HCT116 (cell line): ENCODE data around the gene SNPH. TPM values are rescaled to one million over a fixed set of nuclear protein-coding genes. Genes with fewer than 3 reads are reported as not detected.

Experiments used
- ATAC-seq: fragments of 200-7000 bp; cut with Tn5 transposase; 2 replicates; pipeline ENCODE4 v1.9.1; 2020; ENCODE audit warnings: mild to moderate bottlenecking, moderate library complexity
- BruUV-seq: library from RNA; stranded (reverse); fragments of 400-500 nt; replicated peaks from 2 replicates; lab custom pipeline; 2021; lab: Mats Ljungman, UMichigan
- CTCF ChIA-PET: fragments of 300-600 bp; sonication (Branson Sonifier 250); formaldehyde crosslinking; loops from one replicate; lab custom pipeline; 2021; ENCODE audit warnings: antibody characterized with exemption; lab: Charles Lee
- POLR2A ChIA-PET: fragments of 300-600, 350-600 bp; sonication (Branson Sonifier 250); formaldehyde crosslinking; loops from one replicate; lab custom pipeline; 2021; ENCODE audit warnings: antibody characterized with exemption; lab: Charles Lee
- RAD21 ChIA-PET, 2 experiments: fragments of 300-600 bp; sonication (Branson Sonifier 250); formaldehyde crosslinking; loops; one replicate each; lab custom pipeline; 2023; ENCODE audit warnings: low total read pairs in 2 of 2; ENCODE audit not compliant: uncharacterized antibody in 2 of 2, unreplicated experiment in 2 of 2, low non-redundant PET in 1 of 2; lab: Charles Lee
- DNase-seq: peaks from one replicate; pipeline ENCODE4 v3.0.0-alpha.2; 2010; ENCODE audit warnings: low read depth, low spot score
- H2AFZ ChIP-seq: fragments of 200-600 bp; shearing (Covaris generic), sonication (generic); 2 replicates; pipeline ENCODE4 v1.6.1; 2017; ENCODE audit warnings: low read depth, mixed run types, mixed read lengths, antibody characterized with exemption, low read length; ENCODE audit not compliant: poor library complexity, severe bottlenecking
- H3K27ac ChIP-seq: 2 replicates; pipeline ENCODE4 v1.5.1; 2012; ENCODE audit warnings: low read depth, low read length
- H3K27me3 ChIP-seq: fragments of 200-600 bp; sonication (generic); 2 replicates; pipeline ENCODE4 v1.6.1; 2016; ENCODE audit warnings: mixed run types, low read length, mixed read lengths; ENCODE audit not compliant: insufficient read depth
- H3K36me3 ChIP-seq, 2 experiments: fragments of 200-500 bp in 1 of 2; fragments of 200-600 bp in 1 of 2; sonication (Bioruptor generic) in 1 of 2; sonication (generic) in 1 of 2; 2 replicates each; pipeline versions ENCODE4 v1.5.1 to v1.6.1; 2014 to 2016; ENCODE audit warnings: low read length in 2 of 2, inconsistent platforms in 1 of 2, mixed read lengths in 1 of 2, mixed run types in 1 of 2; ENCODE audit not compliant: insufficient read depth in 2 of 2, control insufficient read depth in 1 of 2
- H3K4me1 ChIP-seq, 2 experiments: fragments of 200-600 bp in 1 of 2; sonication (generic) in 1 of 2; 2 replicates each; pipeline versions ENCODE4 v1.5.1 to v1.6.1; 2012 to 2017; ENCODE audit warnings: low read length in 2 of 2, inconsistent platforms in 1 of 2, mild to moderate bottlenecking in 1 of 2, mixed read lengths in 1 of 2, mixed run types in 1 of 2, moderate library complexity in 1 of 2; ENCODE audit not compliant: insufficient read depth in 2 of 2, control insufficient read depth in 1 of 2
- H3K4me2 ChIP-seq: fragments of 200-600 bp; sonication (generic); 2 replicates; pipeline ENCODE4 v1.6.1; 2017; ENCODE audit warnings: mixed run types, low read length, mixed read lengths
- H3K4me3 ChIP-seq, 2 experiments: fragments of 200-600 bp in 1 of 2; sonication (generic) in 1 of 2; replicated peaks in 1 of 2; 2 replicates each; pipeline ENCODE4 v1.5.1; 2011 to 2016; ENCODE audit warnings: low read length in 2 of 2, control low read depth in 1 of 2, low read depth in 1 of 2, mild to moderate bottlenecking in 1 of 2, mixed read lengths in 1 of 2, mixed run types in 1 of 2
- H3K79me2 ChIP-seq: fragments of 200-600 bp; sonication (generic); 2 replicates; pipeline ENCODE4 v1.6.1; 2017; ENCODE audit warnings: mild to moderate bottlenecking, mixed run types, low read length, moderate library complexity, mixed read lengths; ENCODE audit not compliant: insufficient read depth
- H3K9ac ChIP-seq: fragments of 200-600 bp; sonication (generic); 2 replicates; pipeline ENCODE4 v1.6.1; 2016; ENCODE audit warnings: low read length, mixed read lengths
- H3K9me2 ChIP-seq: fragments of 200-600 bp; sonication (generic), shearing (Covaris generic); 2 replicates; pipeline ENCODE4 v1.6.1; 2017; ENCODE audit warnings: mixed run types, mild to moderate bottlenecking, moderate library complexity; ENCODE audit not compliant: insufficient read depth
- H3K9me3 ChIP-seq, 2 experiments: fragments of 200-500 bp in 1 of 2; fragments of 200-600 bp in 1 of 2; sonication (Bioruptor generic) in 1 of 2; sonication (generic) in 1 of 2; 2 replicates each; pipeline ENCODE4 v1.6.1; 2014 to 2017; ENCODE audit warnings: low read length in 2 of 2, mixed read lengths in 2 of 2, inconsistent platforms in 1 of 2, low read depth in 1 of 2, mild to moderate bottlenecking in 1 of 2, mixed run types in 1 of 2, moderate library complexity in 1 of 2; ENCODE audit not compliant: control insufficient read depth in 1 of 2, insufficient read depth in 1 of 2
- H4K20me1 ChIP-seq: fragments of 200-600 bp; sonication (generic), shearing (Covaris generic); 2 replicates; pipeline ENCODE4 v1.6.1; 2017; ENCODE audit warnings: mixed run types, mild to moderate bottlenecking, moderate library complexity; ENCODE audit not compliant: insufficient read depth
- CBX3 ChIP-seq: IDR thresholded peaks from 2 replicates; pipeline ENCODE4 v1.6.1; 2012; ENCODE audit warnings: low read depth
- EGR1 ChIP-seq: IDR thresholded peaks from 2 replicates; pipeline ENCODE4 v1.6.1; 2012; ENCODE audit warnings: low read depth
- EZH2 ChIP-seq: fragments of 200-600 bp; sonication (generic); IDR thresholded peaks from 2 replicates; pipeline ENCODE4 v1.6.1; 2017; ENCODE audit warnings: antibody characterized with exemption, mixed run types
- FOSL1 ChIP-seq: IDR thresholded peaks from 2 replicates; pipeline ENCODE4 v1.6.1; 2012; ENCODE audit warnings: low read depth
- JUND ChIP-seq: IDR thresholded peaks from 2 replicates; pipeline ENCODE4 v1.6.1; 2012
- RAD21 ChIP-seq: IDR thresholded peaks from 2 replicates; pipeline ENCODE4 v1.6.1; 2012; ENCODE audit warnings: low read depth, mild to moderate bottlenecking
- SIN3A ChIP-seq: IDR thresholded peaks from 2 replicates; pipeline ENCODE4 v1.6.1; 2012; ENCODE audit warnings: low read depth
- SP1 ChIP-seq: IDR thresholded peaks from 2 replicates; pipeline ENCODE4 v1.6.1; 2012; ENCODE audit warnings: low read depth
- TCF7L2 ChIP-seq: IDR thresholded peaks from 2 replicates; pipeline ENCODE4 v1.7.0; 2011; ENCODE audit warnings: borderline replicate concordance, inconsistent platforms; ENCODE audit not compliant: insufficient read depth, insufficient read length; ENCODE audit errors: extremely low read depth
- YY1 ChIP-seq: IDR thresholded peaks from 2 replicates; pipeline ENCODE4 v1.6.1; 2011; ENCODE audit warnings: low read length, low read depth, moderate library complexity, mild to moderate bottlenecking; ENCODE audit not compliant: insufficient replicate concordance; ENCODE audit errors: extremely low read depth
- ZFX ChIP-seq: fragments of 450-650 bp; IDR thresholded peaks from 2 replicates; pipeline ENCODE4 v1.6.1; 2017
- ZNF274 ChIP-seq: fragments of 200-500 bp; sonication (Bioruptor generic); IDR thresholded peaks from 2 replicates; pipeline ENCODE4 v1.6.1; 2014; ENCODE audit warnings: mild to moderate bottlenecking, low read depth, low read length, inconsistent platforms
- intact Hi-C: fragments of 100-400 bp; cut with micrococcal nuclease; formaldehyde crosslinking; loops from 2 replicates; pipeline ENCODE4 v1.10.0; 2022
- total RNA-seq: library from RNA; stranded (reverse); gene quantifications from one replicate; pipeline ENCODE4 v1.2.1, GENCODE V29; 2021; ENCODE audit not compliant: unreplicated experiment
- TF ChIP-seq, protein P1 (sequence below): IDR thresholded peaks from 2 replicates; pipeline ENCODE4 v1.6.1; 2012
- TF ChIP-seq, protein P2 (sequence below), 3 experiments: fragments of 200-600 bp in 1 of 3; sonication (generic) in 1 of 3; IDR thresholded peaks in 2 of 3; conservative IDR thresholded peaks in 1 of 3; 2 replicates each; pipeline ENCODE4 v1.5.1; 2012 to 2017; ENCODE audit warnings: low read depth in 2 of 3, low read length in 2 of 3, antibody characterized with exemption in 1 of 3, borderline replicate concordance in 1 of 3, control low read depth in 1 of 3, mild to moderate bottlenecking in 1 of 3, mixed read lengths in 1 of 3, mixed run types in 1 of 3, moderate library complexity in 1 of 3; ENCODE audit not compliant: insufficient read depth in 1 of 3
- TF ChIP-seq, protein P3 (sequence below): IDR thresholded peaks from 2 replicates; pipeline ENCODE4 v1.6.1; 2011; ENCODE audit warnings: mild to moderate bottlenecking, low read length, moderate library complexity; ENCODE audit not compliant: insufficient replicate concordance; ENCODE audit errors: extremely low read depth
- TF ChIP-seq, protein P4 (sequence below): IDR thresholded peaks from 2 replicates; pipeline ENCODE4 v1.6.1; 2012
- TF ChIP-seq, protein P5 (sequence below): IDR thresholded peaks from 2 replicates; pipeline ENCODE4 v1.6.1; 2012; ENCODE audit warnings: low read depth

Gene SNPH
- total RNA-seq, 1 experiment from 2014 or later: 3.2 TPM

DNA sequence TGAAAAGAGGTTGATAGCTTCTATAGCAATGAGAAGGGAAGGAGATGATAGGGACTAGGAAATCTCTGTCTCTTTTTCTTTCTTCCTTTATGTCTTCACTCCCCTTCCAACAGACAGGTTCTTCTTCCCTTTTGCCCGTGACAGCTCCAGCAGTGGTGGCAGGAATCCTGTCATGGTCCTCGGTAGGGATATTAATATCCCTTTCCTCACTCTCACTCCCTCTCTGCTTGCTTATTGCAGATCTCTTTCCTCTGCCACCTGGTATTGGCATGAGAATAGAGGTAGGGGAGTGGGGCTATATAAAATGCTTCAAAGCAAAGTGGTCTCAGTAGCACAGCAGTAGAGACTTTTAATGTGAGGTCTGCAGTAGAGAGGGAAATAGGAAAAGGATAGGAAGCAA lies 20.5 kb upstream of the SNPH start:
- H3K36me3 ChIP-seq: no peaks in the 10 kb centered on the region
- ChIA-PET RAD21 (no interaction called here), CTCF (no interaction called here), POLR2A (no interaction called here)
- TF ChIP-seq FOSL1 (no peak), EZH2 (no peak), SP1 (no peak), YY1 (no peak), EGR1 (no peak), SIN3A (no peak), ZNF274 (no peak), JUND (no peak), CBX3 (no peak), RAD21 (no peak), TCF7L2 (no peak), ZFX (no peak)
- TF ChIP-seq, protein P1, sequence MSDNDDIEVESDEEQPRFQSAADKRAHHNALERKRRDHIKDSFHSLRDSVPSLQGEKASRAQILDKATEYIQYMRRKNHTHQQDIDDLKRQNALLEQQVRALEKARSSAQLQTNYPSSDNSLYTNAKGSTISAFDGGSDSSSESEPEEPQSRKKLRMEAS: no peak
- TF ChIP-seq, protein P2, sequence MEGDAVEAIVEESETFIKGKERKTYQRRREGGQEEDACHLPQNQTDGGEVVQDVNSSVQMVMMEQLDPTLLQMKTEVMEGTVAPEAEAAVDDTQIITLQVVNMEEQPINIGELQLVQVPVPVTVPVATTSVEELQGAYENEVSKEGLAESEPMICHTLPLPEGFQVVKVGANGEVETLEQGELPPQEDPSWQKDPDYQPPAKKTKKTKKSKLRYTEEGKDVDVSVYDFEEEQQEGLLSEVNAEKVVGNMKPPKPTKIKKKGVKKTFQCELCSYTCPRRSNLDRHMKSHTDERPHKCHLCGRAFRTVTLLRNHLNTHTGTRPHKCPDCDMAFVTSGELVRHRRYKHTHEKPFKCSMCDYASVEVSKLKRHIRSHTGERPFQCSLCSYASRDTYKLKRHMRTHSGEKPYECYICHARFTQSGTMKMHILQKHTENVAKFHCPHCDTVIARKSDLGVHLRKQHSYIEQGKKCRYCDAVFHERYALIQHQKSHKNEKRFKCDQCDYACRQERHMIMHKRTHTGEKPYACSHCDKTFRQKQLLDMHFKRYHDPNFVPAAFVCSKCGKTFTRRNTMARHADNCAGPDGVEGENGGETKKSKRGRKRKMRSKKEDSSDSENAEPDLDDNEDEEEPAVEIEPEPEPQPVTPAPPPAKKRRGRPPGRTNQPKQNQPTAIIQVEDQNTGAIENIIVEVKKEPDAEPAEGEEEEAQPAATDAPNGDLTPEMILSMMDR (IDR thresholded peaks at IDR 0.05 in 2 of 3, conservative IDR thresholded peaks at IDR 0.05 in 1 of 3; ENCODE audit: borderline replicate concordance in 1 of 3, insufficient read depth in 1 of 3, low read depth in 2 of 3, low read length in 2 of 3): no peak
- TF ChIP-seq, protein P3, sequence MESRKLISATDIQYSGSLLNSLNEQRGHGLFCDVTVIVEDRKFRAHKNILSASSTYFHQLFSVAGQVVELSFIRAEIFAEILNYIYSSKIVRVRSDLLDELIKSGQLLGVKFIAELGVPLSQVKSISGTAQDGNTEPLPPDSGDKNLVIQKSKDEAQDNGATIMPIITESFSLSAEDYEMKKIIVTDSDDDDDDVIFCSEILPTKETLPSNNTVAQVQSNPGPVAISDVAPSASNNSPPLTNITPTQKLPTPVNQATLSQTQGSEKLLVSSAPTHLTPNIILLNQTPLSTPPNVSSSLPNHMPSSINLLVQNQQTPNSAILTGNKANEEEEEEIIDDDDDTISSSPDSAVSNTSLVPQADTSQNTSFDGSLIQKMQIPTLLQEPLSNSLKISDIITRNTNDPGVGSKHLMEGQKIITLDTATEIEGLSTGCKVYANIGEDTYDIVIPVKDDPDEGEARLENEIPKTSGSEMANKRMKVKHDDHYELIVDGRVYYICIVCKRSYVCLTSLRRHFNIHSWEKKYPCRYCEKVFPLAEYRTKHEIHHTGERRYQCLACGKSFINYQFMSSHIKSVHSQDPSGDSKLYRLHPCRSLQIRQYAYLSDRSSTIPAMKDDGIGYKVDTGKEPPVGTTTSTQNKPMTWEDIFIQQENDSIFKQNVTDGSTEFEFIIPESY: no peak
- TF ChIP-seq, protein P4, sequence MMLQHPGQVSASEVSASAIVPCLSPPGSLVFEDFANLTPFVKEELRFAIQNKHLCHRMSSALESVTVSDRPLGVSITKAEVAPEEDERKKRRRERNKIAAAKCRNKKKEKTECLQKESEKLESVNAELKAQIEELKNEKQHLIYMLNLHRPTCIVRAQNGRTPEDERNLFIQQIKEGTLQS: no peak
- TF ChIP-seq, protein P5, sequence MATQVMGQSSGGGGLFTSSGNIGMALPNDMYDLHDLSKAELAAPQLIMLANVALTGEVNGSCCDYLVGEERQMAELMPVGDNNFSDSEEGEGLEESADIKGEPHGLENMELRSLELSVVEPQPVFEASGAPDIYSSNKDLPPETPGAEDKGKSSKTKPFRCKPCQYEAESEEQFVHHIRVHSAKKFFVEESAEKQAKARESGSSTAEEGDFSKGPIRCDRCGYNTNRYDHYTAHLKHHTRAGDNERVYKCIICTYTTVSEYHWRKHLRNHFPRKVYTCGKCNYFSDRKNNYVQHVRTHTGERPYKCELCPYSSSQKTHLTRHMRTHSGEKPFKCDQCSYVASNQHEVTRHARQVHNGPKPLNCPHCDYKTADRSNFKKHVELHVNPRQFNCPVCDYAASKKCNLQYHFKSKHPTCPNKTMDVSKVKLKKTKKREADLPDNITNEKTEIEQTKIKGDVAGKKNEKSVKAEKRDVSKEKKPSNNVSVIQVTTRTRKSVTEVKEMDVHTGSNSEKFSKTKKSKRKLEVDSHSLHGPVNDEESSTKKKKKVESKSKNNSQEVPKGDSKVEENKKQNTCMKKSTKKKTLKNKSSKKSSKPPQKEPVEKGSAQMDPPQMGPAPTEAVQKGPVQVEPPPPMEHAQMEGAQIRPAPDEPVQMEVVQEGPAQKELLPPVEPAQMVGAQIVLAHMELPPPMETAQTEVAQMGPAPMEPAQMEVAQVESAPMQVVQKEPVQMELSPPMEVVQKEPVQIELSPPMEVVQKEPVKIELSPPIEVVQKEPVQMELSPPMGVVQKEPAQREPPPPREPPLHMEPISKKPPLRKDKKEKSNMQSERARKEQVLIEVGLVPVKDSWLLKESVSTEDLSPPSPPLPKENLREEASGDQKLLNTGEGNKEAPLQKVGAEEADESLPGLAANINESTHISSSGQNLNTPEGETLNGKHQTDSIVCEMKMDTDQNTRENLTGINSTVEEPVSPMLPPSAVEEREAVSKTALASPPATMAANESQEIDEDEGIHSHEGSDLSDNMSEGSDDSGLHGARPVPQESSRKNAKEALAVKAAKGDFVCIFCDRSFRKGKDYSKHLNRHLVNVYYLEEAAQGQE: no peak
- no peak overlapping the region for H3K9ac ChIP-seq
- H3K27ac ChIP-seq: no peak overlapping the region
- intact Hi-C loops: no loop called here
- H3K79me2 ChIP-seq: no peaks in the 10 kb centered on the region
- H3K4me3 ChIP-seq: no peak overlapping the region
- H2AFZ ChIP-seq: no peak overlapping the region
- ATAC-seq: no peak
- H3K4me1 ChIP-seq: no peaks in the 10 kb centered on the region
- no peaks in the 10 kb centered on the region for H3K9me2 ChIP-seq
- no peak overlapping the region for H3K4me2 ChIP-seq
- no peak for DNase-seq
- H3K27me3 ChIP-seq: no peaks in the 10 kb centered on the region
- no peaks in the 10 kb centered on the region for H4K20me1 ChIP-seq
- no TSS peak for BruUV-seq
- no peaks in the 10 kb centered on the region for H3K9me3 ChIP-seq
